HepG2 (cell line): ENCODE results near the gene KIF17. TPM values are rescaled to one million over a fixed set of nuclear protein-coding genes. Genes with fewer than 3 reads are reported as not detected.

ENCODE experiments used
- ATAC-seq: fragments of 200-7000 bp; cut with Tn5 transposase; 3 replicates; pipeline ENCODE4 v1.9.1; 2020; ENCODE audit warnings: mild to moderate bottlenecking, moderate library complexity
- BruUV-seq: library from RNA; stranded (reverse); fragments of 400-500 nt; replicated peaks from 2 replicates; lab custom pipeline; 2021; lab: Mats Ljungman, UMichigan
- CTCF ChIA-PET: fragments of 300-600 bp; formaldehyde crosslinking; extraction: SDS; loops from one replicate; lab custom pipeline; 2021; ENCODE audit warnings: low total read pairs, inconsistent platforms, low intra/inter-chr PET ratio; lab: Yijun Ruan, JAX
- POLR2A ChIA-PET: fragments of 350-600 bp; sonication (Branson Sonifier 250); formaldehyde crosslinking; loops from one replicate; lab custom pipeline; 2020; ENCODE audit warnings: antibody characterized with exemption, inconsistent platforms; lab: Yijun Ruan, JAX
- DNase-seq: peaks from one replicate; pipeline ENCODE4 v3.0.0-alpha.2; 2015; ENCODE audit warnings: low spot score
- FAIRE-seq: peaks from 3 replicates; lab custom pipeline; 2011; peaks lifted over from hg19 to GRCh38; lab: Jason Lieb, UNC
- H2AFZ ChIP-seq: one replicate; pipeline ENCODE4 v1.6.1; 2011; ENCODE audit warnings: low read length, inconsistent platforms
- H3K27ac ChIP-seq: fragments of 300-600 bp; 3 replicates; pipeline ENCODE4 v1.8.0; 2011; ENCODE audit warnings: mixed run types, mild to moderate bottlenecking, mixed read lengths, low read length, inconsistent platforms; ENCODE audit not compliant: insufficient read depth; ENCODE audit errors: extremely low read length
- H3K27me3 ChIP-seq, 2 experiments: fragments of 200-600 bp in 1 of 2; 2 replicates in 1 of 2; 3 replicates in 1 of 2; pipeline versions ENCODE4 v1.6.0 to v1.8.0; 2011; ENCODE audit warnings: low read length in 2 of 2, mild to moderate bottlenecking in 2 of 2, moderate library complexity in 2 of 2, inconsistent platforms in 1 of 2; ENCODE audit not compliant: insufficient read depth in 2 of 2, control insufficient read depth in 1 of 2
- H3K36me3 ChIP-seq, 2 experiments: fragments of 200-600 bp in 1 of 2; replicated peaks in 1 of 2; 2 replicates in 1 of 2; 3 replicates in 1 of 2; pipeline versions ENCODE4 v1.5.1 to v1.8.0; 2011; ENCODE audit warnings: low read length in 2 of 2, inconsistent platforms in 1 of 2; ENCODE audit not compliant: insufficient read depth in 2 of 2, control insufficient read depth in 1 of 2
- H3K4me1 ChIP-seq: 2 replicates; pipeline ENCODE4 v1.5.1; 2012; ENCODE audit warnings: low read length, inconsistent platforms; ENCODE audit not compliant: insufficient read depth
- H3K4me2 ChIP-seq: 2 replicates; pipeline ENCODE4 v1.6.0; 2011; ENCODE audit warnings: low read depth, low read length, inconsistent platforms
- H3K4me3 ChIP-seq, 3 experiments: fragments of 200-600 bp in 1 of 3; sonication (generic), shearing (Covaris generic) in 1 of 3; replicated peaks in 1 of 3; 2 replicates each; pipeline ENCODE4 v1.5.1; 2011 to 2016; ENCODE audit warnings: low read length in 3 of 3, inconsistent platforms in 2 of 3, low read depth in 2 of 3, mild to moderate bottlenecking in 2 of 3, control low read depth in 1 of 3, mixed read lengths in 1 of 3; ENCODE audit not compliant: insufficient read depth in 1 of 3
- H3K79me2 ChIP-seq: one replicate; pipeline ENCODE4 v1.6.1; 2011; ENCODE audit warnings: low read length, inconsistent platforms; ENCODE audit not compliant: insufficient read depth
- H3K9ac ChIP-seq: 2 replicates; pipeline ENCODE4 v1.6.0; 2011; ENCODE audit warnings: mild to moderate bottlenecking, low read depth, low read length, inconsistent platforms; ENCODE audit not compliant: insufficient read depth
- H3K9me3 ChIP-seq: 2 replicates; pipeline ENCODE4 v1.5.1; 2012; ENCODE audit warnings: mild to moderate bottlenecking, low read length
- H4K20me1 ChIP-seq: 2 replicates; pipeline ENCODE4 v1.6.0; 2011; ENCODE audit warnings: inconsistent platforms, mild to moderate bottlenecking, low read length, moderate library complexity; ENCODE audit not compliant: insufficient read depth
- BRF2 ChIP-seq: sonication (generic); formaldehyde crosslinking; IDR thresholded peaks from 2 replicates; pipeline ENCODE4 v1.8.1; 2022; ENCODE audit warnings: mild to moderate bottlenecking, missing genetic modification reagents
- CENPT ChIP-seq: sonication (generic); formaldehyde crosslinking; IDR thresholded peaks from 2 replicates; pipeline ENCODE4 v1.8.0; 2022; ENCODE audit warnings: low read depth, mild to moderate bottlenecking, moderate library complexity, missing genetic modification reagents
- CENPX ChIP-seq: sonication (generic); formaldehyde crosslinking; IDR thresholded peaks from 2 replicates; pipeline ENCODE4 v1.9.0; 2021; ENCODE audit warnings: mild to moderate bottlenecking, missing genetic modification reagents, moderate library complexity
- E2F2 ChIP-seq: sonication (generic); formaldehyde crosslinking; IDR thresholded peaks from 2 replicates; pipeline ENCODE4 v1.4.0; 2020; ENCODE audit warnings: missing genetic modification reagents, borderline replicate concordance
- HNF4A ChIP-seq: sonication (generic); formaldehyde crosslinking; IDR thresholded peaks from 2 replicates; pipeline ENCODE4 v1.4.0; 2020; ENCODE audit warnings: missing genetic modification reagents
- NFE2L2 ChIP-seq: fragments of 150-350 bp; IDR thresholded peaks from 2 replicates; pipeline ENCODE4 v1.6.1; 2014; ENCODE audit warnings: low read length
- NKX3-1 ChIP-seq: sonication (generic); formaldehyde crosslinking; IDR thresholded peaks from 2 replicates; pipeline ENCODE4 v1.5.0; 2020; ENCODE audit warnings: missing genetic modification reagents
- PHF8 ChIP-seq: sonication (generic); formaldehyde crosslinking; IDR thresholded peaks from 2 replicates; pipeline ENCODE4 v1.5.0; 2020; ENCODE audit warnings: missing genetic modification reagents
- PLSCR1 ChIP-seq: sonication (generic); formaldehyde crosslinking; IDR thresholded peaks from 2 replicates; pipeline ENCODE4 v1.5.0; 2020; ENCODE audit warnings: missing genetic modification reagents, mild to moderate bottlenecking, borderline replicate concordance
- RBAK ChIP-seq: sonication (generic); formaldehyde crosslinking; IDR thresholded peaks from 2 replicates; pipeline ENCODE4 v1.5.1; 2020; ENCODE audit warnings: mild to moderate bottlenecking, missing genetic modification reagents
- SRF ChIP-seq: IDR thresholded peaks from 2 replicates; pipeline ENCODE4 v1.6.1; 2011; ENCODE audit warnings: mild to moderate bottlenecking, low read depth, low read length, moderate library complexity
- TEAD2 ChIP-seq: sonication (generic); formaldehyde crosslinking; IDR thresholded peaks from 2 replicates; pipeline ENCODE4 v1.9.0; 2021; ENCODE audit warnings: missing genetic modification reagents
- TEAD3 ChIP-seq: optimal IDR thresholded peaks from 2 replicates; pipeline ENCODE3; 2016; ENCODE audit warnings: borderline replicate concordance
- XRCC5 ChIP-seq: fragments of 200-400 bp; formaldehyde crosslinking; optimal IDR thresholded peaks from 2 replicates; pipeline ENCODE3; 2017; ENCODE audit warnings: mild to moderate bottlenecking, low read length
- ZBTB46 ChIP-seq: sonication (generic); formaldehyde crosslinking; IDR thresholded peaks from 2 replicates; pipeline ENCODE4 v1.4.0; 2020; ENCODE audit warnings: mild to moderate bottlenecking, missing genetic modification reagents, borderline replicate concordance
- ZMAT5 ChIP-seq: sonication (generic); formaldehyde crosslinking; IDR thresholded peaks from 2 replicates; pipeline ENCODE4 v1.5.0; 2020; ENCODE audit warnings: mild to moderate bottlenecking, low read depth, missing genetic modification reagents, borderline replicate concordance
- ZNF644 ChIP-seq: IDR thresholded peaks from 2 replicates; pipeline ENCODE4 v1.6.1; 2016; ENCODE audit warnings: low read depth
- ZNF672 ChIP-seq: sonication (generic); formaldehyde crosslinking; IDR thresholded peaks from 2 replicates; pipeline ENCODE4 v1.8.1; 2022; ENCODE audit warnings: missing genetic modification reagents
- ZNF792 ChIP-seq: IDR thresholded peaks from 2 replicates; pipeline ENCODE4 v1.6.1; 2016
- ZZZ3 ChIP-seq: sonication (generic); formaldehyde crosslinking; IDR thresholded peaks from 2 replicates; pipeline ENCODE4 v1.4.0; 2020; ENCODE audit warnings: missing genetic modification reagents, mild to moderate bottlenecking, borderline replicate concordance
- WGBS: methylation state at CpG from one replicate; pipeline ENCODE4 v1.1.6; 2017; ENCODE audit warnings: low lambda C conversion rate; 5-methylcytosine and 5-hydroxymethylcytosine counted together
- in situ Hi-C: cut with HindIII; loops from 2 replicates; pipeline ENCODE4 v1.10.0; 2017; ENCODE audit warnings: low pct_unique_long_range_greater_than_20kb; ENCODE audit not compliant: extremely low pct_ligation_motif_present
- intact Hi-C: fragments of 100-400 bp; cut with micrococcal nuclease; formaldehyde crosslinking; loops from one replicate; pipeline ENCODE4 v1.10.0; 2022; ENCODE audit not compliant: unreplicated experiment
- polyA plus RNA-seq, 8 experiments: library from polyadenylated mRNA; depleted of rRNA in 3 of 8; stranded (reverse) in 7 of 8; unstranded in 1 of 8; fragments of >200 nt; fragmentation: Illumina TruSeq in 4 of 8; extraction: Trizol in 4 of 8; gene quantifications; 2 replicates each; pipeline versions ENCODE4 v1.2.1 to v1.2.3, GENCODE V29; 2011 to 2016; ENCODE audit warnings: low read depth in 4 of 8, missing spikeins in 1 of 8, mixed read lengths in 1 of 8; ENCODE audit not compliant: insufficient read depth in 1 of 8
- total RNA-seq, 5 experiments: library from RNA; depleted of rRNA; stranded (reverse); fragments of >200 nt; fragmentation: Illumina TruSeq; extraction: Trizol; gene quantifications; 2 replicates each; pipeline ENCODE4 v1.2.3, GENCODE V29; 2016; ENCODE audit warnings: low read depth in 1 of 5

KIF17 gene
- total and polyA plus RNA-seq, 2 of the 13 experiments (the other 11 are each of a cell fraction or from before 2014, with no cell fraction given), result 0.24 to 0.44 TPM

- FAIRE-seq, result no peak
- WGBS, result 56% methylated on average over 1 of the region's 1 CpG
- CTCF ChIA-PET, result no interaction called here
Measured at GRCh38 chr1:20691872-20692271, 25.9 kb downstream of the KIF17 start.

More at GRCh38 chr1:20691872-20692271, 25.9 kb downstream of the KIF17 start:
- Histone ChIP-seq H3K36me3 (no peaks in the 10 kb centered on the region), H3K4me1 (peaks cover 26% of the 10 kb centered on the region), H2AFZ (no peak overlapping the region), H3K9ac (no peak overlapping the region), H3K9me3 (no peaks in the 10 kb centered on the region), H3K4me3 (no peak overlapping the region), H3K27ac (no peak overlapping the region)
- intact Hi-C loops, result no loop called here
- in situ Hi-C loops, result loop anchor here (5.0 kb wide), 1 partner anchor 505 kb away; no protein-coding TSS in a partner anchor
- no TSS peak for BruUV-seq
- DNase-seq, result no peak
- no peak for TF ChIP-seq CENPX (CRISPR knock-in tag)
- no peak for TF ChIP-seq TEAD3 (CRISPR knock-in tag)
- TF ChIP-seq ZNF792 (CRISPR knock-in tag), result no peak
- TF ChIP-seq SRF, result no peak
- TF ChIP-seq PLSCR1 (CRISPR knock-in tag), result no peak
- no peak for TF ChIP-seq CENPT (CRISPR knock-in tag)
- no peak for TF ChIP-seq ZZZ3 (CRISPR knock-in tag)
- no peak for TF ChIP-seq HNF4A (CRISPR knock-in tag)
- no peak for TF ChIP-seq ZMAT5 (CRISPR knock-in tag)
- TF ChIP-seq BRF2 (CRISPR knock-in tag), result no peak
- TF ChIP-seq RBAK, result no peak
- TF ChIP-seq E2F2, result no peak
- TF ChIP-seq TEAD2 (CRISPR knock-in tag), result no peak
- no peak for TF ChIP-seq XRCC5
- TF ChIP-seq ZNF644 (CRISPR knock-in tag), result no peak
- TF ChIP-seq ZNF672 (CRISPR knock-in tag), result no peak
- TF ChIP-seq NFE2L2, result no peak
- TF ChIP-seq NKX3-1 (CRISPR knock-in tag), result no peak
- no peak for TF ChIP-seq PHF8 (CRISPR knock-in tag)
- no peak for TF ChIP-seq ZBTB46 (CRISPR knock-in tag)
- TF ChIP-seq, all 625 proteins: peak for 0
- H3K79me2 ChIP-seq, result no peaks in the 10 kb centered on the region
- no peak overlapping the region for H3K4me2 ChIP-seq
- no peak for ATAC-seq
- POLR2A ChIA-PET, result no interaction called here
- H4K20me1 ChIP-seq, result no peaks in the 10 kb centered on the region
- peaks cover 1 to 20% of the 10 kb centered on the region in 2 experiments; a peak in 4 of 5 replicates for H3K27me3 ChIP-seq
